ENCODE results near the gene CYREN. TPM values are rescaled to one million over a fixed set of nuclear protein-coding genes. Genes with fewer than 3 reads are reported as not detected.

CYREN gene
- polyA plus RNA-seq, 2 of the 4 experiments (the other 2 are of a cell fraction), result 59.3 to 70.4 TPM

- ATAC-seq (peak; percentile 42 to 43; a peak in 3 of 6 replicates), DNase-seq (ENCODE audit: low read depth in 1 of 2, low spot score in 1 of 2) (no peak), FAIRE-seq (no peak)
- ChIA-PET CTCF (interaction anchor here (0.8 to 3.1 kb wide), 5 partner anchors 10 to 161 kb away, joined by 3 to 10 read pairs (median 4); partner anchors contain the start of genes AGBL3 and CYREN), POLR2A (interaction anchor here (1.7 to 2.0 kb wide), 2 partner anchors 22 to 161 kb away, joined by 4 to 12 read pairs; partner anchors contain the start of gene AGBL3)
- H3K4me1 ChIP-seq, result peaks cover 16% of the 10 kb centered on the region
- H3K4me2 ChIP-seq, result peak overlapping the region; percentile 85
- TF ChIP-seq ZSCAN20 (CRISPR knock-in tag; IDR thresholded peaks at IDR 0.05) (no peak), USF2 (IDR thresholded peaks at IDR 0.05) (0 out of 2 replicates have a peak, but pooled peaks have one; percentile 2)
- peak overlapping the region; percentile 41 for H3K4me3 ChIP-seq
- 27% methylated on average over 6 of the region's 6 CpGs for WGBS (ENCODE audit: missing lambda C conversion rate)
- no peaks in the 10 kb centered on the region for H3K9me3 ChIP-seq
- peak overlapping the region; percentile 61 to 72 for H3K27ac ChIP-seq
Observed at GRCh38 chr7:135147341-135147898, 23.1 kb downstream of the CYREN start.

GRCh38 chr7:135143885-135144668 lies 26.4 kb downstream of the CYREN start:
- ATAC-seq, result no peak
- ChIA-PET CTCF (interaction anchor here (1.0 kb wide), 1 partner anchor 158 kb away, joined by 3 read pairs; the partner anchor contains the start of gene AGBL3), POLR2A (no interaction called here)
- 85% methylated on average over 3 of the region's 3 CpGs for WGBS (ENCODE audit: missing lambda C conversion rate)
- Histone ChIP-seq H3K4me1 (peaks cover 16% of the 10 kb centered on the region), H3K4me3 (no peak overlapping the region), H3K9me3 (no peaks in the 10 kb centered on the region), H3K4me2 (no peak overlapping the region), H3K27ac (no peak overlapping the region)
- DNase-seq (ENCODE audit: low read depth in 1 of 2, low spot score in 1 of 2), result no peak
- FAIRE-seq, result no peak
- no peak for TF ChIP-seq CTCF (IDR thresholded peaks at IDR 0.05)
- no peak for TF ChIP-seq FOSL2 (IDR thresholded peaks at IDR 0.05)
- TF ChIP-seq FOSL2 (CRISPR knock-in tag; IDR thresholded peaks at IDR 0.05), result no peak
- TF ChIP-seq TFCP2L1 (CRISPR knock-in tag; IDR thresholded peaks at IDR 0.05), result no peak

- Histone ChIP-seq H3K4me2 (no peak overlapping the region), H3K9me3 (peaks cover 10% of the 10 kb centered on the region; the same call in 1 of the 3 replicates), H3K4me1 (no peaks in the 10 kb centered on the region), H3K4me3 (no peak overlapping the region), H3K27ac (no peak overlapping the region)
- POLR2A ChIA-PET, result no interaction called here
- no peak for FAIRE-seq
- no peak for DNase-seq (ENCODE audit: low read depth in 1 of 2, low spot score in 1 of 2)
- peak in 1 of 2 experiments; percentile 47; a peak in 1 of 6 replicates for ATAC-seq
- TF ChIP-seq KDM5A (IDR thresholded peaks at IDR 0.05) (no peak), MAX (IDR thresholded peaks at IDR 0.05) (no peak), MAFK (IDR thresholded peaks at IDR 0.05; ENCODE audit: partially characterized antibody) (no peak), NR3C1 (IDR thresholded peaks at IDR 0.05) (no peak), ZFP36 (IDR thresholded peaks at IDR 0.05; ENCODE audit: borderline replicate concordance, partially characterized antibody) (no peak), BHLHE40 (IDR thresholded peaks at IDR 0.05; ENCODE audit: low read depth, low read length) (no peak), HDAC2 (IDR thresholded peaks at IDR 0.05) (no peak), FOSL2 (IDR thresholded peaks at IDR 0.05) (no peak), FOSL2 (CRISPR knock-in tag; IDR thresholded peaks at IDR 0.05) (no peak), NPAS2 (CRISPR knock-in tag; IDR thresholded peaks at IDR 0.05; ENCODE audit: borderline replicate concordance) (no peak), CTCF (IDR thresholded peaks at IDR 0.05) (no peak), ELK1 (IDR thresholded peaks at IDR 0.05; ENCODE audit: low read depth, low read length) (no peak)
- CTCF ChIA-PET, result interaction anchor here (0.7 kb wide), 1 partner anchor 13 kb away, joined by 3 read pairs; no protein-coding TSS in a partner anchor
Observed at GRCh38 chr7:135129579-135129978, 40.9 kb downstream of the CYREN start.

Measured in A549 (cell line).